Measurements from ENCODE around the gene FAM186B. TPM values are rescaled to one million over a fixed set of nuclear protein-coding genes. Genes with fewer than 3 reads are reported as not detected.

The FAM186B gene
- 0.08 to 0.16 TPM (median 0.13 TPM) in 4 of 5 replicates, not detected in the other for total RNA-seq (2022; extraction: Qiagen RNA extraction; ENCODE audit: low read depth)

GRCh38 chr12:49605539-49605938 is at the start of gene FAM186B:
Gene FAM186B, minus strand, starts transcription at chr12:49605639. Its CDS starts 162 bp downstream, at chr12:49605477.

GRCh38 chr12:49623142-49623904 is 17.9 kb upstream of the FAM186B start, which contains the start of gene PRPF40B:
Gene PRPF40B, plus strand, starts transcription at chr12:49623561. Its CDS starts 30 bp downstream, at chr12:49623591.

GRCh38 chr12:49567611-49568441 is 37.6 kb downstream of the FAM186B start, which contains the start of gene MCRS1:
Gene MCRS1, minus strand, starts transcription at chr12:49568142. Its CDS starts 1,411 bp downstream, at chr12:49566731.

DNA sequence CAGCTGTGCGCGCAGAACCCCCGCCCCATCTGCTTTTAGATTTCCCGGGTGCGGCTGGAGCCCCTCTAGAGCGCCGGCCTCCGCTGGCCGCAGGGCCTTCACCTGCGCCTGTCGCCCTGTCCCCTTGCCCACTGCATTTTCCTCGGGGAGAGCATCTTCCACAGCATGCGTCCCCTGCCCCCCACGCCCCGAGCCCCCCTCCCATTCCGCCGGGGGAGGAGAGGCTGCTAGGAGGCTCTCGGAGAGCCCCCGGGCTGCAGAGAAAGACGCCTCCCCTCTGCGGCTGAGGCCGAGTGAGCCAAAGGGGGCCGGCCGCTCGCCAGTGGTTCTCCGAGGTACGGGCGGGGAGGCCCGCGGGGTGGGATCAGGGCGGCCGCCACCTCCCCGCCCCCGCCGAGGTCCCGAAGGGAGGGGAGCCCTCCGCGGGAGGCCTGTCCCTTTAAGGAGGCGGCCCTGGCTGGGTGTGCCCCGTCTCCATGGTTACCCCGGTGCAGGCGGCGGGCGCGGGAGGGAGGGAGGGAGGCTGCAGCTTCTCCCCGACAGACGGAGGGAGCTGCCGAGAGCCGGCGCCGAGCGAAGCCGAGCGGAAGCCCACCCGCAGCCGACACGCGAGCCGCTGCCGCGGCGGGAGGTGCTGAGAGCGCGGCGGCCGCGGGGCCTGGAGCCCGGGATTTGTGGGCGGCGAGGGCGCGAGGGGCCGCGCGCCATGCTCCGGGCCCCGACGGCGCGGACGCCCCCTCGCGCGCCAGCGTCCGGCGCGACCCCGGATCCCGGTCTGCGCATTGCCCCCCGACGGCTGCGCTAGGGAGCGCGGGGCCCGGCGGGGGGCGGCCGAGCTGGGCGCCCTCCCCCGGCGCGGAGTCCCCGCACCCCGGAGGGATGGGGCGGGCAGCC is 66.7 kb downstream of the FAM186B start, which contains the start of gene KCNH3:
TSS of gene KCNH3 (plus strand) at position 521 of the 894 bp plus-strand sequence. CDS start 387 bp downstream, outside the sequence.

Other genes with a start within 250 kb of the FAM186B start
- 24.8 to 33.6 TPM (median 33.1 TPM) in 5 replicates for gene SPATS2, start 238.2 kb downstream of the FAM186B start, total RNA-seq (2022; extraction: Qiagen RNA extraction; ENCODE audit: low read depth)
- 1.2 to 3.2 TPM (median 2.8 TPM) in 5 replicates for gene KCNH3, start 66.6 kb downstream of the FAM186B start, total RNA-seq (2022; extraction: Qiagen RNA extraction; ENCODE audit: low read depth)
- 58.2 to 66.0 TPM (median 64.9 TPM) in 5 replicates for gene MCRS1, start 37.5 kb downstream of the FAM186B start, total RNA-seq (2022; extraction: Qiagen RNA extraction; ENCODE audit: low read depth)
- gene PRPF40B, start 17.9 kb upstream of the FAM186B start, total RNA-seq (2022; extraction: Qiagen RNA extraction; ENCODE audit: low read depth) = 5.2 to 7.9 TPM (median 6.3 TPM) in 5 replicates
- gene FMNL3, start 101.8 kb upstream of the FAM186B start, total RNA-seq (2022; extraction: Qiagen RNA extraction; ENCODE audit: low read depth) = 1.3 to 2.1 TPM (median 1.8 TPM) in 5 replicates
- 390 to 492 TPM (median 490 TPM) in 5 replicates for gene TMBIM6, start 135.9 kb upstream of the FAM186B start, total RNA-seq (2022; extraction: Qiagen RNA extraction; ENCODE audit: low read depth)
- gene NCKAP5L, start 222.8 kb upstream of the FAM186B start, total RNA-seq (2022; extraction: Qiagen RNA extraction; ENCODE audit: low read depth) = 7.5 to 9.3 TPM (median 8.1 TPM) in 5 replicates
- 3.8 to 4.4 TPM (median 4.2 TPM) in 5 replicates for gene BCDIN3D, start 237.5 kb upstream of the FAM186B start, total RNA-seq (2022; extraction: Qiagen RNA extraction; ENCODE audit: low read depth)